A549 treated with AZD9567 at 1 μM for 4 hours (cell line): Measurements from ENCODE around the gene HCCS. TPM values are rescaled to one million over a fixed set of nuclear protein-coding genes. Genes with fewer than 3 reads are reported as not detected.

Experiments used
- total RNA-seq: library from RNA; stranded (reverse); fragments of 200-300 nt; extraction: Qiagen RNA extraction; gene quantifications from 5 replicates; pipeline ENCODE4 v1.2.3, GENCODE V29; 2022; ENCODE audit not compliant: insufficient read depth

Gene HCCS
- 54.6 to 63.5 TPM (median 58.6 TPM) in 5 replicates for total RNA-seq

GRCh38 chrX:11111037-11111851 is at the start of gene HCCS:
HCCS (plus strand) TSS chrX:11111332; CDS start chrX:11112061, 729 bp downstream.

Other genes with a start within 250 kb of the HCCS start
- gene AMELX, start 182.1 kb downstream of the HCCS start, total RNA-seq, result not detected in 5 replicates